K562 (cell line): Measurements from ENCODE around the gene RAB3D. TPM values are rescaled to one million over a fixed set of nuclear protein-coding genes. Genes with fewer than 3 reads are reported as not detected.
A peak's percentile ranks its signal among the peaks of the same experiment; 100 is the strongest.

Experiments used
- ATAC-seq: fragments of 200-7000 bp; cut with Tn5 transposase; 3 replicates; pipeline ENCODE4 v1.9.1; 2020; ENCODE audit warnings: moderate library complexity
- BruUV-seq: library from RNA; stranded (reverse); fragments of 400-500 nt; replicated peaks from 2 replicates; lab custom pipeline; 2021; lab: Mats Ljungman, UMichigan
- CTCF ChIA-PET: fragments of 300-600 bp; formaldehyde crosslinking; extraction: SDS; loops from one replicate; lab custom pipeline; 2021; ENCODE audit warnings: low intra/inter-chr PET ratio; lab: Yijun Ruan, JAX
- POLR2A ChIA-PET: fragments of 300-600, 350-650 bp; sonication (Branson Sonifier 250); formaldehyde crosslinking; extraction: SDS; loops from one replicate; lab custom pipeline; 2021; ENCODE audit warnings: antibody characterized with exemption, inconsistent platforms; lab: Yijun Ruan, JAX
- DNase-seq, 4 experiments: peaks; one replicate each; pipeline versions ENCODE4 v3.0.0 to v3.0.0-alpha.2; 2011 to 2018; ENCODE audit warnings: low spot score in 3 of 4, mixed read lengths in 3 of 4; ENCODE audit errors: extremely low read depth in 1 of 4
- FAIRE-seq: peaks from 2 replicates; lab custom pipeline; 2011; peaks lifted over from hg19 to GRCh38; lab: Jason Lieb, UNC
- H2AFZ ChIP-seq: 2 replicates; pipeline ENCODE4 v1.6.0; 2011; ENCODE audit warnings: low read depth, low read length, control low read depth, inconsistent platforms
- H3K27ac ChIP-seq: fragments of 200-600 bp; 3 replicates; pipeline ENCODE4 v1.8.0; 2011; ENCODE audit warnings: low read depth, mild to moderate bottlenecking, control low read depth, inconsistent platforms, low read length, moderate library complexity, mixed read lengths; ENCODE audit errors: extremely low read depth
- H3K27me3 ChIP-seq, 2 experiments: fragments of 300-600 bp in 1 of 2; 2 replicates in 1 of 2; 3 replicates in 1 of 2; pipeline versions ENCODE4 v1.6.0 to v1.8.0; 2011; ENCODE audit warnings: inconsistent platforms in 2 of 2, low read length in 2 of 2, mild to moderate bottlenecking in 1 of 2, mixed read lengths in 1 of 2, moderate library complexity in 1 of 2; ENCODE audit not compliant: control insufficient read depth in 2 of 2, insufficient read depth in 2 of 2
- H3K36me3 ChIP-seq: fragments of 300-600 bp; 3 replicates; pipeline ENCODE4 v1.8.0; 2011; ENCODE audit warnings: mild to moderate bottlenecking, low read length, inconsistent platforms; ENCODE audit not compliant: control insufficient read depth, insufficient read depth
- H3K4me1 ChIP-seq, 2 experiments: fragments of 200-600 bp in 1 of 2; replicated peaks in 1 of 2; 2 replicates in 1 of 2; 3 replicates in 1 of 2; pipeline versions ENCODE4 v1.5.1 to v1.8.0; 2011; ENCODE audit warnings: inconsistent platforms in 2 of 2, low read length in 2 of 2, mild to moderate bottlenecking in 1 of 2, mixed read lengths in 1 of 2, moderate library complexity in 1 of 2; ENCODE audit not compliant: control insufficient read depth in 2 of 2, insufficient read depth in 2 of 2
- H3K4me2 ChIP-seq: 2 replicates; pipeline ENCODE4 v1.6.1; 2011; ENCODE audit warnings: low read length, control low read depth, inconsistent platforms, mixed read lengths; ENCODE audit not compliant: insufficient read depth
- H3K4me3 ChIP-seq: fragments of 200-600 bp; sonication (generic), shearing (Covaris generic); 2 replicates; pipeline ENCODE4 v1.5.1; 2016; ENCODE audit warnings: control low read depth, inconsistent platforms
- H3K79me2 ChIP-seq: fragments of 200-600 bp; 3 replicates; pipeline ENCODE4 v1.8.0; 2011; ENCODE audit warnings: low read length, inconsistent platforms; ENCODE audit not compliant: control insufficient read depth, insufficient read depth
- H3K9ac ChIP-seq, 2 experiments: 2 replicates each; pipeline versions ENCODE4 v1.6.0 to v1.6.1; 2011; ENCODE audit warnings: low read depth in 2 of 2, low read length in 2 of 2, control low read depth in 1 of 2, inconsistent platforms in 1 of 2, mild to moderate bottlenecking in 1 of 2, mixed read lengths in 1 of 2; ENCODE audit not compliant: insufficient read depth in 1 of 2
- H3K9me1 ChIP-seq: one replicate; pipeline ENCODE4 v1.6.0; 2011; ENCODE audit warnings: inconsistent platforms, mild to moderate bottlenecking, low read length, moderate library complexity; ENCODE audit not compliant: control insufficient read depth, insufficient read depth
- H3K9me3 ChIP-seq: replicated peaks from 2 replicates; pipeline ENCODE4 v1.5.1; 2011; ENCODE audit warnings: low read depth, low read length, inconsistent platforms; ENCODE audit not compliant: control insufficient read depth, insufficient read depth
- H4K20me1 ChIP-seq: replicated peaks from 2 replicates; pipeline ENCODE4 v1.6.1; 2011; ENCODE audit warnings: low read length, inconsistent platforms, mixed read lengths; ENCODE audit not compliant: control insufficient read depth, insufficient read depth
- BHLHE40 ChIP-seq: IDR thresholded peaks from 2 replicates; pipeline ENCODE4 v1.6.1; 2011; ENCODE audit warnings: low read length, improper control_type of control experiment
- ELF1 ChIP-seq: fragments of 200-800 bp; sonication (Bioruptor generic); IDR thresholded peaks from 2 replicates; pipeline ENCODE4 v1.6.1; 2016; ENCODE audit warnings: missing genetic modification characterization, missing compliant biosample characterization
- ETS2 ChIP-seq: IDR thresholded peaks from 2 replicates; pipeline ENCODE4 v1.6.1; 2016; ENCODE audit warnings: borderline replicate concordance, missing genetic modification characterization, mild to moderate bottlenecking, moderate library complexity, missing compliant biosample characterization; ENCODE audit not compliant: poor library complexity, severe bottlenecking
- FOSL1 ChIP-seq: fragments of 200-800 bp; sonication (Bioruptor generic); conservative IDR thresholded peaks from 2 replicates; pipeline ENCODE4 v1.6.1; 2016; ENCODE audit warnings: missing genetic modification characterization, missing compliant biosample characterization
- GATA2 ChIP-seq: sonication (generic); formaldehyde crosslinking; IDR thresholded peaks from 2 replicates; pipeline ENCODE4 v1.4.0; 2020; ENCODE audit warnings: mild to moderate bottlenecking, missing genetic modification reagents
- ILF3 ChIP-seq: fragments of 450-650 bp; IDR thresholded peaks from 2 replicates; pipeline ENCODE4 v1.6.1; 2018; ENCODE audit warnings: antibody characterized with exemption, mild to moderate bottlenecking, moderate library complexity, borderline replicate concordance
- NR4A1 ChIP-seq, 2 experiments: fragments of 250-450 bp in 1 of 2; fragments of 450-650 bp in 1 of 2; sonication (Bioruptor Pico) in 1 of 2; IDR thresholded peaks; 2 replicates each; pipeline versions ENCODE4 v1.4.0 to v1.6.1; 2016 to 2020; ENCODE audit warnings: mild to moderate bottlenecking in 2 of 2, missing compliant biosample characterization in 1 of 2, missing genetic modification characterization in 1 of 2, moderate library complexity in 1 of 2
- PKNOX1 ChIP-seq: fragments of 450-650 bp; IDR thresholded peaks from 2 replicates; pipeline ENCODE4 v1.6.1; 2016
- PTRF ChIP-seq: fragments of 450-650 bp; IDR thresholded peaks from 2 replicates; pipeline ENCODE4 v1.6.1; 2016; ENCODE audit warnings: mild to moderate bottlenecking, missing genetic modification characterization, missing compliant biosample characterization
- RBFOX2 ChIP-seq: fragments of 200-400 bp; formaldehyde crosslinking; IDR thresholded peaks from 2 replicates; pipeline ENCODE4 v1.6.1; 2017; ENCODE audit warnings: low read depth, mild to moderate bottlenecking, low read length, moderate library complexity
- RBM25 ChIP-seq: fragments of 200-400 bp; formaldehyde crosslinking; IDR thresholded peaks from 2 replicates; pipeline ENCODE4 v1.6.1; 2018; ENCODE audit warnings: low read length, low read depth, moderate library complexity; ENCODE audit not compliant: severe bottlenecking
- SNIP1 ChIP-seq: fragments of 450-650 bp; IDR thresholded peaks from 2 replicates; pipeline ENCODE4 v1.7.1; 2017; ENCODE audit warnings: low read depth, mild to moderate bottlenecking
- TEAD1 ChIP-seq, 2 experiments: fragments of 450-650 bp in 1 of 2; sonication (generic) in 1 of 2; formaldehyde crosslinking; IDR thresholded peaks; 2 replicates each; pipeline versions ENCODE4 v1.4.0 to v1.8.0; 2020 to 2022; ENCODE audit warnings: mild to moderate bottlenecking in 2 of 2, missing genetic modification reagents in 1 of 2
- ZFP36 ChIP-seq: fragments of 150-350 bp; IDR thresholded peaks from 2 replicates; pipeline ENCODE4 v1.6.1; 2018; ENCODE audit warnings: low read length, low read depth; ENCODE audit not compliant: partially characterized antibody
- ZNF124 ChIP-seq: sonication (generic); formaldehyde crosslinking; IDR thresholded peaks from 2 replicates; pipeline ENCODE4 v1.8.1; 2022; ENCODE audit warnings: missing genetic modification reagents
- ZNF140 ChIP-seq: fragments of 250-450 bp; sonication (Bioruptor Pico); IDR thresholded peaks from 2 replicates; pipeline ENCODE4 v1.8.0; 2021; ENCODE audit warnings: moderate library complexity, mild to moderate bottlenecking, inconsistent platforms
- WGBS: fragments of 100-300 bp; shearing (Covaris generic); methylation state at CpG from one replicate; pipeline ENCODE4 v1.1.6; 2016; ENCODE audit warnings: low coverage, mixed read lengths; ENCODE audit not compliant: insufficient coverage; ENCODE audit errors: missing lambda C conversion rate; 5-methylcytosine and 5-hydroxymethylcytosine counted together
- in situ Hi-C: fragments of 300-500 bp; cut with MboI; formaldehyde crosslinking; loops from 4 replicates; pipeline ENCODE4 v1.15.0; 2018; ENCODE audit warnings: inconsistent platforms, mixed read lengths
- intact Hi-C: fragments of 100-400 bp; cut with micrococcal nuclease; formaldehyde crosslinking; loops from 2 replicates; pipeline ENCODE4 v1.14.2; 2022
- polyA plus RNA-seq, 8 experiments: library from polyadenylated mRNA; depleted of rRNA in 4 of 8; stranded (reverse) in 5 of 8; unstranded in 3 of 8; fragments of >200 nt; fragmentation: Nextera tagmentation in 2 of 8; fragmentation: Illumina TruSeq in 1 of 8; extraction: Ambion mirVana in 2 of 8; extraction: Trizol in 1 of 8; gene quantifications; 2 replicates each; pipeline versions ENCODE4 v1.2.1 to v1.2.3, GENCODE V29; 2011 to 2014; ENCODE audit warnings: inconsistent platforms in 1 of 8, missing spikeins in 1 of 8
- total RNA-seq, 7 experiments: library from RNA; depleted of rRNA in 6 of 7; stranded (reverse); fragments of >200 nt in 6 of 7; fragmentation: Illumina TruSeq in 2 of 7; extraction: Trizol in 2 of 7; gene quantifications; 2 replicates each; pipeline versions ENCODE4 v1.2.1 to v1.2.3, GENCODE V29; 2011 to 2021; ENCODE audit warnings: low replicate concordance in 1 of 7

The RAB3D gene
- total and polyA plus RNA-seq, 9 of the 15 experiments (the other 6 are each of a cell fraction or from before 2014, with no cell fraction given): 0.34 to 3.3 (median 1.3) TPM

- BruUV-seq: no TSS peak
- POLR2A ChIA-PET: no interaction called here
Measured at GRCh38 chr19:11367528-11367927, 28.1 kb upstream of the RAB3D start.

GRCh38 chr19:11365557-11366117 lies 26.2 kb upstream of the RAB3D start:
- Histone ChIP-seq H3K36me3 (peaks cover 6% of the 10 kb centered on the region; the same call in 1 of the 3 replicates), H3K9me3 (no peaks in the 10 kb centered on the region), H3K4me2 (no peak overlapping the region), H4K20me1 (no peaks in the 10 kb centered on the region; the same call in 1 of the 2 replicates), H3K9ac (no peak overlapping the region), H3K27me3 (no peaks in the 10 kb centered on the region), H3K9me1 (peaks cover 4% of the 10 kb centered on the region), H2AFZ (no peak overlapping the region), H3K4me1 (peaks cover 10 to 26% of the 10 kb centered on the region in 2 experiments; a peak in 4 of 5 replicates), H3K79me2 (no peaks in the 10 kb centered on the region), H3K4me3 (no peak overlapping the region), H3K27ac (no peak overlapping the region)
- no TSS peak for BruUV-seq
- DNase-seq: peak in 1 of 4 experiments; percentile 5
- CTCF ChIA-PET: no interaction called here
- FAIRE-seq: no peak
- ATAC-seq: no peak
- POLR2A ChIA-PET: interaction anchor here (0.6 to 1.4 kb wide), 2 partner anchors 19 to 49 kb away, joined by 3 to 4 read pairs; partner anchors contain the start of genes CCDC159 and TMEM205
- intact Hi-C loops: no loop called here
- in situ Hi-C loops: no loop called here
- 51% methylated on average over 6 of the region's 7 CpGs for WGBS
- TF ChIP-seq ILF3 (no peak), RBM25 (peak; percentile 10), SNIP1 (no peak), NR4A1 (CRISPR knock-in tag; IDR thresholded peaks at IDR 0.05) (no peak), NR4A1 (tag; IDR thresholded peaks at IDR 0.05) (no peak), TEAD1 (CRISPR knock-in tag; IDR thresholded peaks at IDR 0.05) (no peak), GATA2 (CRISPR knock-in tag) (no peak), PKNOX1 (no peak), PTRF (tag) (no peak), ZFP36 (peak; percentile 51), RBFOX2 (no peak), FOSL1 (tag) (no peak), ETS2 (tag) (no peak), ZNF140 (CRISPR knock-in tag) (no peak)

More at GRCh38 chr19:11367528-11367927, 28.1 kb upstream of the RAB3D start:
- Histone ChIP-seq H3K4me3 (no peak overlapping the region), H3K27me3 (no peaks in the 10 kb centered on the region), H3K4me1 (peaks cover 0 to 9% of the 10 kb centered on the region in 2 experiments; a peak in 2 of 5 replicates), H3K9me1 (no peaks in the 10 kb centered on the region), H3K9ac (no peak overlapping the region), H3K36me3 (peaks cover 6% of the 10 kb centered on the region; the same call in 1 of the 3 replicates), H3K79me2 (no peaks in the 10 kb centered on the region), H4K20me1 (no peaks in the 10 kb centered on the region; the same call in 1 of the 2 replicates), H3K4me2 (no peak overlapping the region), H3K27ac (no peak overlapping the region), H2AFZ (no peak overlapping the region), H3K9me3 (no peaks in the 10 kb centered on the region)
- ATAC-seq (no peak), DNase-seq (no peak), FAIRE-seq (no peak)
- in situ Hi-C loops (no loop called here), intact Hi-C loops (no loop called here)
- CTCF ChIA-PET: no interaction called here
- 41% methylated on average over 2 of the region's 2 CpGs for WGBS
- TF ChIP-seq ELF1 (tag) (no peak), BHLHE40 (no peak), ZNF124 (no peak)
